ENCODE data around the gene GTF2F2.

- TF ChIP-seq POLR2AphosphoS2 (conservative IDR thresholded peaks at IDR 0.05; ENCODE audit: low read length) (no peak), CTCF (IDR thresholded peaks at IDR 0.05) (no peak), CBX2 (IDR thresholded peaks at IDR 0.05; ENCODE audit: borderline replicate concordance, low read depth) (no peak), ZFP36 (IDR thresholded peaks at IDR 0.05; ENCODE audit: borderline replicate concordance, partially characterized antibody) (no peak), KDM1A (IDR thresholded peaks at IDR 0.05; ENCODE audit: low read depth) (no peak), BHLHE40 (IDR thresholded peaks at IDR 0.05; ENCODE audit: low read depth, low read length) (no peak), SMC3 (IDR thresholded peaks at IDR 0.05) (no peak), POLR2A (IDR thresholded peaks at IDR 0.05; ENCODE audit: low read length) (no peak), EP300 (IDR thresholded peaks at IDR 0.05) (no peak), PBX3 (IDR thresholded peaks at IDR 0.05) (no peak)
Measured at GRCh38 chr13:45276913-45277312, 156.6 kb downstream of the GTF2F2 start.

Data from A549 (cell line).